A673 (cell line): ENCODE results near the gene ZBTB25.

Experiments
- CTCF ChIP-seq: fragments of 300-800, 200-600 bp; sonication (generic); conservative IDR thresholded peaks from 2 replicates; pipeline ENCODE4 v1.5.1; 2017; ENCODE audit warnings: low read depth, mild to moderate bottlenecking, antibody characterized with exemption, low read length, moderate library complexity, mixed read lengths
- EZH2 ChIP-seq: fragments of 200-600 bp; sonication (generic); IDR thresholded peaks from 2 replicates; pipeline ENCODE4 v1.6.1; 2017; ENCODE audit warnings: borderline replicate concordance, low read depth, mild to moderate bottlenecking, mixed read lengths, antibody characterized with exemption, low read length; ENCODE audit not compliant: poor library complexity, severe bottlenecking

DNA sequence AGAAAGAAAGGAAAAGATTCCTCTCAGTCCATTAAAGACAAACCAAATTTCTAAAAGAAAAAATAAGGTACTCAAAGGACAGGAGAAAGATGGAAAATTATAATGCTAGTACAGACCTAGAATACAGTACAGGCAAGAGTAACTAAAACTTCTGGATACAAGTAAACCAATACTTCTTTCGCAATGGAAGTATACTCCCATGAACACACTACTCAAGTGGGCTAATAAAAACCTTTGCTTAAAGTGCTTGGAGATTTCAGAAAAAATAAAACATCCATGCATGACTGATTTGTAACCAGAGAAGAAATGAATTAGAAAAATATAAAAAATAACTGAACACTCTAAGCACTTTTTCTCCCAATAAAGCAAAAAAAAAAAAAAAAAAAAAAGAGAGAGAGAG, 3.5 kb downstream of the ZBTB25 start:
- no peak for TF ChIP-seq EZH2
- TF ChIP-seq CTCF: no peak
